Measurements from ENCODE around the gene KRTAP4-5.

DNA sequence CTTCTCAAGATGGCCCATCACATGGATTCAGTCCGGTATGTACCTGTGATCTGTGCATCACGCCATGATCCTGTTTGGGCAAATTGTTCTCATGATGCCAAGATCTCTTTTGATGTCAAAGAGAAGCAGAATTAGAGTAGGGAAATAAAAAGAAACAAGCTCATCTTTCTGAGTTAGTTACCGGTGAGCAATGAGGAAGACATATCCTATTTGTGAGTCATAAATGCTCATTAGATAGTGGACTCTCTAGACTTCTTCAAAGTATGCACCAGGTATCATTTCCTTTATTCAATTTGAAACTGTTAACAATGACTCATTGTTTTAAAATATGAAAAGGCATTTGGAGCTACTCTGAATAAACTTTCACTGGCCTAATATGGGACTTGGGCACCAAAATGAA is 17.6 kb downstream of the KRTAP4-5 start:
- TF ChIP-seq CTCF (IDR thresholded peaks at IDR 0.05) (no peak), POLR2AphosphoS5 (IDR thresholded peaks at IDR 0.05) (no peak)

Data from prostate gland (tissue), 2 donors.